WTC11 (cell line): ENCODE data around the gene DCTPP1. TPM values are rescaled to one million over a fixed set of nuclear protein-coding genes. Genes with fewer than 3 reads are reported as not detected.

Experiments
- CBFB ChIP-seq: sonication (generic); formaldehyde crosslinking; IDR thresholded peaks from 2 replicates; pipeline ENCODE4 v1.8.1; 2022; ENCODE audit warnings: mild to moderate bottlenecking, low read depth, missing genetic modification reagents
- E2F1 ChIP-seq: sonication (generic); formaldehyde crosslinking; IDR thresholded peaks from 2 replicates; pipeline ENCODE4 v1.8.0; 2022; ENCODE audit warnings: mild to moderate bottlenecking, missing genetic modification reagents
- E2F4 ChIP-seq: sonication (generic); formaldehyde crosslinking; IDR thresholded peaks from 2 replicates; pipeline ENCODE4 v1.8.1; 2022; ENCODE audit warnings: low read depth, mild to moderate bottlenecking, moderate library complexity, missing genetic modification reagents, borderline replicate concordance
- E2F5 ChIP-seq: sonication (generic); formaldehyde crosslinking; IDR thresholded peaks from 2 replicates; pipeline ENCODE4 v1.8.1; 2022; ENCODE audit warnings: mild to moderate bottlenecking, moderate library complexity, missing genetic modification reagents
- EMX1 ChIP-seq: fragments of 250-450 bp; sonication (Bioruptor Pico); IDR thresholded peaks from 2 replicates; pipeline ENCODE4 v1.8.0; 2021; ENCODE audit warnings: mild to moderate bottlenecking
- IRF2 ChIP-seq: sonication (generic); formaldehyde crosslinking; IDR thresholded peaks from 2 replicates; pipeline ENCODE4 v1.8.0; 2022; ENCODE audit warnings: low read depth, missing genetic modification reagents, borderline replicate concordance
- JAZF1 ChIP-seq: fragments of 250-450 bp; sonication (Bioruptor Pico); IDR thresholded peaks from 2 replicates; pipeline ENCODE4 v1.9.0; 2021; ENCODE audit warnings: moderate library complexity, mild to moderate bottlenecking, inconsistent platforms
- MLX ChIP-seq: sonication (generic); formaldehyde crosslinking; IDR thresholded peaks from 2 replicates; pipeline ENCODE4 v1.8.1; 2023; ENCODE audit warnings: mild to moderate bottlenecking, missing genetic modification reagents, moderate library complexity
- MXD4 ChIP-seq: fragments of 250-450 bp; sonication (Bioruptor Pico); IDR thresholded peaks from 2 replicates; pipeline ENCODE4 v1.8.0; 2021; ENCODE audit warnings: mild to moderate bottlenecking, moderate library complexity, borderline replicate concordance
- NFE2L1 ChIP-seq: sonication (generic); formaldehyde crosslinking; IDR thresholded peaks from 2 replicates; pipeline ENCODE4 v1.8.1; 2023; ENCODE audit warnings: missing genetic modification reagents
- NFYB ChIP-seq: sonication (generic); formaldehyde crosslinking; conservative IDR thresholded peaks from 2 replicates; pipeline ENCODE4 v1.8.0; 2022; ENCODE audit warnings: low read depth, missing genetic modification reagents
- SMAD3 ChIP-seq: sonication (generic); formaldehyde crosslinking; IDR thresholded peaks from 2 replicates; pipeline ENCODE4 v1.8.0; 2022; ENCODE audit warnings: missing genetic modification reagents, mild to moderate bottlenecking, borderline replicate concordance
- SOX15 ChIP-seq: fragments of 250-450 bp; sonication (Bioruptor Pico); IDR thresholded peaks from 2 replicates; pipeline ENCODE4 v1.9.0; 2021; ENCODE audit warnings: mild to moderate bottlenecking
- TEAD1 ChIP-seq: sonication (generic); formaldehyde crosslinking; IDR thresholded peaks from 2 replicates; pipeline ENCODE4 v1.8.0; 2022; ENCODE audit warnings: mild to moderate bottlenecking, missing genetic modification reagents
- TP53 ChIP-seq: sonication (generic); formaldehyde crosslinking; IDR thresholded peaks from 2 replicates; pipeline ENCODE4 v1.8.1; 2023; ENCODE audit warnings: mild to moderate bottlenecking, missing genetic modification reagents
- ZNF232 ChIP-seq: sonication (generic); formaldehyde crosslinking; IDR thresholded peaks from 2 replicates; pipeline ENCODE4 v1.8.0; 2022; ENCODE audit warnings: mild to moderate bottlenecking, missing genetic modification reagents
- ZNF263 ChIP-seq: sonication (generic); formaldehyde crosslinking; IDR thresholded peaks from 2 replicates; pipeline ENCODE4 v1.8.1; 2022; ENCODE audit warnings: low read depth, mild to moderate bottlenecking, moderate library complexity, missing genetic modification reagents
- ZNF512 ChIP-seq: sonication (generic); formaldehyde crosslinking; IDR thresholded peaks from 2 replicates; pipeline ENCODE4 v1.8.1; 2022; ENCODE audit warnings: missing genetic modification reagents, borderline replicate concordance
- total RNA-seq: library from RNA; stranded (reverse); gene quantifications from 3 replicates; pipeline ENCODE4 v1.2.3, GENCODE V29; 2021
- TF ChIP-seq, protein P1 (sequence below): sonication (generic); formaldehyde crosslinking; IDR thresholded peaks from 2 replicates; pipeline ENCODE4 v1.8.1; 2023; ENCODE audit warnings: mild to moderate bottlenecking, missing genetic modification reagents
- TF ChIP-seq, protein P2 (sequence below): sonication (generic); formaldehyde crosslinking; IDR thresholded peaks from 2 replicates; pipeline ENCODE4 v1.8.1; 2022; ENCODE audit warnings: low read depth, missing genetic modification reagents, borderline replicate concordance
- TF ChIP-seq, protein P3 (sequence below): fragments of 250-450 bp; sonication (Bioruptor Pico); IDR thresholded peaks from 2 replicates; pipeline ENCODE4 v1.8.0; 2021; ENCODE audit warnings: mild to moderate bottlenecking
- TF ChIP-seq, protein P4 (sequence below): sonication (generic); formaldehyde crosslinking; IDR thresholded peaks from 2 replicates; pipeline ENCODE4 v1.8.0; 2023; ENCODE audit warnings: missing genetic modification reagents, mild to moderate bottlenecking, borderline replicate concordance
- TF ChIP-seq, protein P5 (sequence below): sonication (generic); formaldehyde crosslinking; IDR thresholded peaks from 2 replicates; pipeline ENCODE4 v1.8.1; 2023; ENCODE audit warnings: mild to moderate bottlenecking, missing genetic modification reagents, moderate library complexity

Gene DCTPP1
- total RNA-seq, 1 experiment from 2014 or later, result 70.5 TPM

- TF ChIP-seq E2F4 (CRISPR knock-in tag) (no peak), MLX (CRISPR knock-in tag) (no peak), NFE2L1 (CRISPR knock-in tag) (no peak), ZNF512 (CRISPR knock-in tag) (no peak), TP53 (CRISPR knock-in tag) (no peak), JAZF1 (CRISPR knock-in tag) (no peak), SMAD3 (CRISPR knock-in tag) (no peak), SOX15 (CRISPR knock-in tag) (no peak), EMX1 (no peak), E2F5 (CRISPR knock-in tag) (no peak), TEAD1 (CRISPR knock-in tag) (no peak), E2F1 (CRISPR knock-in tag) (no peak), NFYB (CRISPR knock-in tag) (peak; percentile 60), CBFB (CRISPR knock-in tag) (no peak), MXD4 (CRISPR knock-in tag) (no peak), ZNF232 (no peak; the same call in 1 of the 2 replicates), IRF2 (no peak), ZNF263 (no peak)
- TF ChIP-seq, protein P1, sequence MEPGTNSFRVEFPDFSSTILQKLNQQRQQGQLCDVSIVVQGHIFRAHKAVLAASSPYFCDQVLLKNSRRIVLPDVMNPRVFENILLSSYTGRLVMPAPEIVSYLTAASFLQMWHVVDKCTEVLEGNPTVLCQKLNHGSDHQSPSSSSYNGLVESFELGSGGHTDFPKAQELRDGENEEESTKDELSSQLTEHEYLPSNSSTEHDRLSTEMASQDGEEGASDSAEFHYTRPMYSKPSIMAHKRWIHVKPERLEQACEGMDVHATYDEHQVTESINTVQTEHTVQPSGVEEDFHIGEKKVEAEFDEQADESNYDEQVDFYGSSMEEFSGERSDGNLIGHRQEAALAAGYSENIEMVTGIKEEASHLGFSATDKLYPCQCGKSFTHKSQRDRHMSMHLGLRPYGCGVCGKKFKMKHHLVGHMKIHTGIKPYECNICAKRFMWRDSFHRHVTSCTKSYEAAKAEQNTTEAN, result 0 out of 2 replicates have a peak, but pooled peaks have one; percentile 43
- TF ChIP-seq, protein P2, sequence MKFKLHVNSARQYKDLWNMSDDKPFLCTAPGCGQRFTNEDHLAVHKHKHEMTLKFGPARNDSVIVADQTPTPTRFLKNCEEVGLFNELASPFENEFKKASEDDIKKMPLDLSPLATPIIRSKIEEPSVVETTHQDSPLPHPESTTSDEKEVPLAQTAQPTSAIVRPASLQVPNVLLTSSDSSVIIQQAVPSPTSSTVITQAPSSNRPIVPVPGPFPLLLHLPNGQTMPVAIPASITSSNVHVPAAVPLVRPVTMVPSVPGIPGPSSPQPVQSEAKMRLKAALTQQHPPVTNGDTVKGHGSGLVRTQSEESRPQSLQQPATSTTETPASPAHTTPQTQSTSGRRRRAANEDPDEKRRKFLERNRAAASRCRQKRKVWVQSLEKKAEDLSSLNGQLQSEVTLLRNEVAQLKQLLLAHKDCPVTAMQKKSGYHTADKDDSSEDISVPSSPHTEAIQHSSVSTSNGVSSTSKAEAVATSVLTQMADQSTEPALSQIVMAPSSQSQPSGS (CRISPR knock-in tag), result no peak
- TF ChIP-seq, protein P3, sequence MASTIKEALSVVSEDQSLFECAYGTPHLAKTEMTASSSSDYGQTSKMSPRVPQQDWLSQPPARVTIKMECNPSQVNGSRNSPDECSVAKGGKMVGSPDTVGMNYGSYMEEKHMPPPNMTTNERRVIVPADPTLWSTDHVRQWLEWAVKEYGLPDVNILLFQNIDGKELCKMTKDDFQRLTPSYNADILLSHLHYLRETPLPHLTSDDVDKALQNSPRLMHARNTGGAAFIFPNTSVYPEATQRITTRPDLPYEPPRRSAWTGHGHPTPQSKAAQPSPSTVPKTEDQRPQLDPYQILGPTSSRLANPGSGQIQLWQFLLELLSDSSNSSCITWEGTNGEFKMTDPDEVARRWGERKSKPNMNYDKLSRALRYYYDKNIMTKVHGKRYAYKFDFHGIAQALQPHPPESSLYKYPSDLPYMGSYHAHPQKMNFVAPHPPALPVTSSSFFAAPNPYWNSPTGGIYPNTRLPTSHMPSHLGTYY (CRISPR knock-in tag), result no peak
- TF ChIP-seq, protein P4, sequence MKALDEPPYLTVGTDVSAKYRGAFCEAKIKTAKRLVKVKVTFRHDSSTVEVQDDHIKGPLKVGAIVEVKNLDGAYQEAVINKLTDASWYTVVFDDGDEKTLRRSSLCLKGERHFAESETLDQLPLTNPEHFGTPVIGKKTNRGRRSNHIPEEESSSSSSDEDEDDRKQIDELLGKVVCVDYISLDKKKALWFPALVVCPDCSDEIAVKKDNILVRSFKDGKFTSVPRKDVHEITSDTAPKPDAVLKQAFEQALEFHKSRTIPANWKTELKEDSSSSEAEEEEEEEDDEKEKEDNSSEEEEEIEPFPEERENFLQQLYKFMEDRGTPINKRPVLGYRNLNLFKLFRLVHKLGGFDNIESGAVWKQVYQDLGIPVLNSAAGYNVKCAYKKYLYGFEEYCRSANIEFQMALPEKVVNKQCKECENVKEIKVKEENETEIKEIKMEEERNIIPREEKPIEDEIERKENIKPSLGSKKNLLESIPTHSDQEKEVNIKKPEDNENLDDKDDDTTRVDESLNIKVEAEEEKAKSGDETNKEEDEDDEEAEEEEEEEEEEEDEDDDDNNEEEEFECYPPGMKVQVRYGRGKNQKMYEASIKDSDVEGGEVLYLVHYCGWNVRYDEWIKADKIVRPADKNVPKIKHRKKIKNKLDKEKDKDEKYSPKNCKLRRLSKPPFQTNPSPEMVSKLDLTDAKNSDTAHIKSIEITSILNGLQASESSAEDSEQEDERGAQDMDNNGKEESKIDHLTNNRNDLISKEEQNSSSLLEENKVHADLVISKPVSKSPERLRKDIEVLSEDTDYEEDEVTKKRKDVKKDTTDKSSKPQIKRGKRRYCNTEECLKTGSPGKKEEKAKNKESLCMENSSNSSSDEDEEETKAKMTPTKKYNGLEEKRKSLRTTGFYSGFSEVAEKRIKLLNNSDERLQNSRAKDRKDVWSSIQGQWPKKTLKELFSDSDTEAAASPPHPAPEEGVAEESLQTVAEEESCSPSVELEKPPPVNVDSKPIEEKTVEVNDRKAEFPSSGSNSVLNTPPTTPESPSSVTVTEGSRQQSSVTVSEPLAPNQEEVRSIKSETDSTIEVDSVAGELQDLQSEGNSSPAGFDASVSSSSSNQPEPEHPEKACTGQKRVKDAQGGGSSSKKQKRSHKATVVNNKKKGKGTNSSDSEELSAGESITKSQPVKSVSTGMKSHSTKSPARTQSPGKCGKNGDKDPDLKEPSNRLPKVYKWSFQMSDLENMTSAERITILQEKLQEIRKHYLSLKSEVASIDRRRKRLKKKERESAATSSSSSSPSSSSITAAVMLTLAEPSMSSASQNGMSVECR (CRISPR knock-in tag), result no peak
- TF ChIP-seq, protein P5, sequence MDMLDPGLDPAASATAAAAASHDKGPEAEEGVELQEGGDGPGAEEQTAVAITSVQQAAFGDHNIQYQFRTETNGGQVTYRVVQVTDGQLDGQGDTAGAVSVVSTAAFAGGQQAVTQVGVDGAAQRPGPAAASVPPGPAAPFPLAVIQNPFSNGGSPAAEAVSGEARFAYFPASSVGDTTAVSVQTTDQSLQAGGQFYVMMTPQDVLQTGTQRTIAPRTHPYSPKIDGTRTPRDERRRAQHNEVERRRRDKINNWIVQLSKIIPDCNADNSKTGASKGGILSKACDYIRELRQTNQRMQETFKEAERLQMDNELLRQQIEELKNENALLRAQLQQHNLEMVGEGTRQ (CRISPR knock-in tag), result no peak
Measured at GRCh38 chr16:30429678-30430427, at the start of gene DCTPP1 (continued).
